Panc1 (cell line): ENCODE data around the gene NAAA.

Experiments
- POLR2AphosphoS5 ChIP-seq: IDR thresholded peaks from 2 replicates; pipeline ENCODE4 v1.6.1; 2012; ENCODE audit warnings: mild to moderate bottlenecking, low read depth, low read length, moderate library complexity
- REST ChIP-seq, 2 experiments: IDR thresholded peaks; 2 replicates each; pipeline ENCODE4 v1.6.1; 2011 to 2012; ENCODE audit warnings: low read depth in 2 of 2, control low read depth in 1 of 2, low read length in 1 of 2, mild to moderate bottlenecking in 1 of 2, moderate library complexity in 1 of 2; ENCODE audit not compliant: insufficient read depth in 1 of 2
- TF ChIP-seq, protein P1 (sequence below): fragments of 450-650 bp; IDR thresholded peaks from 2 replicates; pipeline ENCODE4 v1.5.1; 2017; ENCODE audit warnings: mild to moderate bottlenecking

- no peak for TF ChIP-seq REST (IDR thresholded peaks at IDR 0.05; ENCODE audit: insufficient read depth in 1 of 2, low read depth in 2 of 2, low read length in 1 of 2)
- TF ChIP-seq, protein P1, sequence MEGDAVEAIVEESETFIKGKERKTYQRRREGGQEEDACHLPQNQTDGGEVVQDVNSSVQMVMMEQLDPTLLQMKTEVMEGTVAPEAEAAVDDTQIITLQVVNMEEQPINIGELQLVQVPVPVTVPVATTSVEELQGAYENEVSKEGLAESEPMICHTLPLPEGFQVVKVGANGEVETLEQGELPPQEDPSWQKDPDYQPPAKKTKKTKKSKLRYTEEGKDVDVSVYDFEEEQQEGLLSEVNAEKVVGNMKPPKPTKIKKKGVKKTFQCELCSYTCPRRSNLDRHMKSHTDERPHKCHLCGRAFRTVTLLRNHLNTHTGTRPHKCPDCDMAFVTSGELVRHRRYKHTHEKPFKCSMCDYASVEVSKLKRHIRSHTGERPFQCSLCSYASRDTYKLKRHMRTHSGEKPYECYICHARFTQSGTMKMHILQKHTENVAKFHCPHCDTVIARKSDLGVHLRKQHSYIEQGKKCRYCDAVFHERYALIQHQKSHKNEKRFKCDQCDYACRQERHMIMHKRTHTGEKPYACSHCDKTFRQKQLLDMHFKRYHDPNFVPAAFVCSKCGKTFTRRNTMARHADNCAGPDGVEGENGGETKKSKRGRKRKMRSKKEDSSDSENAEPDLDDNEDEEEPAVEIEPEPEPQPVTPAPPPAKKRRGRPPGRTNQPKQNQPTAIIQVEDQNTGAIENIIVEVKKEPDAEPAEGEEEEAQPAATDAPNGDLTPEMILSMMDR, result no peak
- no peak for TF ChIP-seq POLR2AphosphoS5
Measured at GRCh38 chr4:75968084-75968483, 27.3 kb upstream of the NAAA start.
